Mononuclear cell (primary cell): ENCODE results near the gene TUBB8. TPM values are rescaled to one million over a fixed set of nuclear protein-coding genes. Genes with fewer than 3 reads are reported as not detected.

Experiments
- H3K27me3 ChIP-seq: 2 replicates; pipeline ENCODE4 v1.6.0; 2011; ENCODE audit warnings: low read length, control low read depth; ENCODE audit not compliant: insufficient read depth
- H3K4me1 ChIP-seq: 2 replicates; pipeline ENCODE4 v1.5.1; 2011; ENCODE audit warnings: mild to moderate bottlenecking, low read length, control low read depth; ENCODE audit not compliant: insufficient read depth
- H3K4me3 ChIP-seq: 2 replicates; pipeline ENCODE4 v1.5.1; 2011; ENCODE audit warnings: mild to moderate bottlenecking, low read length, moderate library complexity
- H3K9me3 ChIP-seq: 2 replicates; pipeline ENCODE4 v1.5.1; 2011; ENCODE audit warnings: low read depth, mild to moderate bottlenecking, control low read depth, low read length
- total RNA-seq: library from RNA; depleted of rRNA; stranded (reverse); fragments of >200 nt; gene quantifications from one replicate; pipeline ENCODE4 v1.2.3, GENCODE V29; 2012

The TUBB8 gene
- 0.21 TPM for total RNA-seq

GRCh38 chr10:48996-49395, at the start of gene TUBB8:
TSS of gene TUBB8 (minus strand) at chr10:49296. CDS start at chr10:49238, 58 bp downstream.
- Histone ChIP-seq H3K4me1 (no peaks in the 10 kb centered on the region), H3K27me3 (no peaks in the 10 kb centered on the region), H3K4me3 (no peak within 1 kb of the TSS), H3K9me3 (no peaks in the 10 kb centered on the region)

- Histone ChIP-seq H3K4me3 (no peak overlapping the region), H3K4me1 (no peaks in the 10 kb centered on the region), H3K9me3 (peaks cover 9% of the 10 kb centered on the region), H3K27me3 (no peaks in the 10 kb centered on the region)
Observed at GRCh38 chr10:96466-96865, 47.4 kb upstream of the TUBB8 start.

- H3K4me1 ChIP-seq: no peaks in the 10 kb centered on the region
- H3K4me3 ChIP-seq: no peak overlapping the region
- peaks cover 9% of the 10 kb centered on the region for H3K9me3 ChIP-seq
- no peaks in the 10 kb centered on the region for H3K27me3 ChIP-seq
Observed at GRCh38 chr10:95356-96115, 46.4 kb upstream of the TUBB8 start.

DNA sequence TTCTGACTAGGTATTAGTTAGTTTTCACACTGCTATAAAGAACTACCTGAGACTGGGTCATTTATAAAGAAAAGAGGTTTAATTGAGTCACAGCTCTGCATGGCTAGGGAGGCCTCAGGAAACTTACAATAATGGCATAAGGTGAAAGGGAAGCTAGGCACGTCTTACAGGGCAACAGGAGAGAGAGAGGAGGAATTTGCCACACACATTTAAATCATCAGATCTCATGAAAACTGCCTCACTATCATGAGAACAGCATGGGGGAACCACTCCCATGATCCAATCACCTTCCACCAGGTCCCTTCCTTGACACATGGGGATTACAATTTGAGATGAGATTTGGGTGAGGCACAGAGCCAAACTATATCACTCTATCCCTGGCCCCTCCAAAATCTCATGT, 45.5 kb upstream of the TUBB8 start:
- no peaks in the 10 kb centered on the region for H3K27me3 ChIP-seq

DNA sequence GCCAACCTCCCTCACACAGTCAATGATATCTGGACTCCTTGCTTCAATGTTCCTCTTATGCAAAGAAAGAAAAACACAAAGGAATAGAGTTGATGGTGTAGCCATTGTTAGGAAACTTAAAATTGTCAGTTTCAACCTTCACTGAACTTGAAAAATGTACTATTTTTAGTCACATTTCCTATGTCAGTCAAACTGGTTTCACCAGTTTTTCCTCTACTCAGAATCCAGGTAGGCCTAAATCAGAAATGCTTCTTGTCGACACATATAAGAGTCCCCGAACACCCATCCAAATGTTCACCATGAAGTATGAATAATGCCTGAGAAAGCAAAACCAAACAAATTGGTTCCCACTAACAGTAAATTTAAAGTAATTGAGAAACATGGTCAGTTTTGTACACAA, 43.8 kb upstream of the TUBB8 start:
- peaks cover 9% of the 10 kb centered on the region for H3K9me3 ChIP-seq
- H3K4me1 ChIP-seq: peaks cover under 1% of the 10 kb centered on the region
- no peak overlapping the region for H3K4me3 ChIP-seq
- H3K27me3 ChIP-seq: no peaks in the 10 kb centered on the region

More for the DNA sequence above, 45.5 kb upstream of the TUBB8 start:
- peaks cover 9% of the 10 kb centered on the region for H3K9me3 ChIP-seq
- no peaks in the 10 kb centered on the region for H3K4me1 ChIP-seq
- no peak overlapping the region for H3K4me3 ChIP-seq

- Histone ChIP-seq H3K27me3 (no peaks in the 10 kb centered on the region), H3K4me3 (no peak overlapping the region), H3K4me1 (peaks cover 3% of the 10 kb centered on the region), H3K9me3 (peaks cover 9% of the 10 kb centered on the region)
Observed at GRCh38 chr10:92153-92552, 43.1 kb upstream of the TUBB8 start.

DNA sequence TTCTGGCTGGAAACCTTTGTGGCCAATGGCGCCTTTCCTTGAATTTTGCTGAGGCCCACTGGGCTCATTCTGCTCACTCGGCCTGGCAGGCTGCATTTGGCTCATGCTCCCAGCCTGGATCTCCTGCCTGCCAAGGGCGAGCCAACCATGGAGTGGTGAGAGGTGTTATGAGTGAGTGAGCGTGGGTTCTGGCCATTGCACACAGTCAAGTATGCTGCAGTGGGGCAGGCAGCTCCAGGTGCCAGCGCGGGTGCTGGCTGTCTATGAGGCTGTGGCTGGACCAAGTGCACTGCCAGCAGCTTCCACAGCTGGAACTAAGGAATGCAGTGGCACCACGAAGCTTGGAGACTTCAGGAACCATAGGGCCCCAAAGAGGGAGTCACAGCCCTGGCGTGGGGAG, 42.2 kb upstream of the TUBB8 start:
- Histone ChIP-seq H3K4me1 (peaks cover 3% of the 10 kb centered on the region), H3K27me3 (no peaks in the 10 kb centered on the region), H3K4me3 (no peak overlapping the region), H3K9me3 (peaks cover 9% of the 10 kb centered on the region)

DNA sequence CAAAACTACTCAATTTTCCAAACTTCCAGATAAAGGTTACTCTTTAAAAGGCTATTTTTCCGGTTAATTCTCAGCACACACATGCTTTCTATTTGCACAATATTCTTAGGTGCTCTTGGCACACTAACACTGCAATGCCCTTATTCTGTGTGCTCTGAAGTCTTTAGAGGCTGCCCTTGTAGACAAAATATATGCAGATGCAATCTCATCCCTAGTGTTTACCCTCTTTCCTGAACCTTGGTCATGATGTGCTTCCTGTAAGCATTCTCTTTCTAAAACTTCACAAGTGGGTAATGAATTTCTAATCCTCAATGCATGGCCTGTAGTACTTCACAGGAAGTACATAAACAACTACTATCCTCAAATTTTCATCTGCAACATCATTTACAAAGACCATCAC, 41.1 kb upstream of the TUBB8 start:
- no peaks in the 10 kb centered on the region for H3K27me3 ChIP-seq
- H3K9me3 ChIP-seq: no peaks in the 10 kb centered on the region
- peaks cover 3% of the 10 kb centered on the region for H3K4me1 ChIP-seq
- H3K4me3 ChIP-seq: no peak overlapping the region

GRCh38 chr10:89248-89647, 40.2 kb upstream of the TUBB8 start:
- Histone ChIP-seq H3K4me3 (no peak overlapping the region), H3K27me3 (no peaks in the 10 kb centered on the region), H3K9me3 (no peaks in the 10 kb centered on the region), H3K4me1 (peaks cover 3% of the 10 kb centered on the region)

DNA sequence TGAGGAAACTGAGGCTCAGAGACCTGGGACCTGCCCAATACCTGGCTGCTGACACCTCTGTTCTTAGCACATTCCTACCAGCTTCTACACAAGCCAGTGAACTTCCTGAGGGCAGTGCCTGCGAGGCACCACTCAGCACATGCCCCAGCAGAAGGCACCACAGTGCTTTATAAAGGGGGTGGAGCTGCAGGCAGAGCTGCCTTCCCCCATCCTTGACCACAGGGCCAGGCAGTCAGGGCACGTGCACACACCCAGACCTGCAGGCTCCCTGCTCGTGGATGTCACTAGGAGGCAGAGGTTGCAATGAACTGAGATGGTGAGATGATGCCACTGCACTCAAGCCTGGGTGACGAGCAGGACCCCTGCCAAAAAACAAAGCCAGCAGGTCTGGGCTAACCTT, 39.2 kb upstream of the TUBB8 start:
- H3K4me3 ChIP-seq: no peak overlapping the region
- H3K27me3 ChIP-seq: no peaks in the 10 kb centered on the region
- no peaks in the 10 kb centered on the region for H3K9me3 ChIP-seq
- peaks cover 3% of the 10 kb centered on the region for H3K4me1 ChIP-seq

- H3K27me3 ChIP-seq: no peaks in the 10 kb centered on the region
- H3K4me3 ChIP-seq: no peak overlapping the region
- H3K9me3 ChIP-seq: no peaks in the 10 kb centered on the region
- peaks cover 3% of the 10 kb centered on the region for H3K4me1 ChIP-seq
Observed at GRCh38 chr10:87177-88080, 38.3 kb upstream of the TUBB8 start.

DNA sequence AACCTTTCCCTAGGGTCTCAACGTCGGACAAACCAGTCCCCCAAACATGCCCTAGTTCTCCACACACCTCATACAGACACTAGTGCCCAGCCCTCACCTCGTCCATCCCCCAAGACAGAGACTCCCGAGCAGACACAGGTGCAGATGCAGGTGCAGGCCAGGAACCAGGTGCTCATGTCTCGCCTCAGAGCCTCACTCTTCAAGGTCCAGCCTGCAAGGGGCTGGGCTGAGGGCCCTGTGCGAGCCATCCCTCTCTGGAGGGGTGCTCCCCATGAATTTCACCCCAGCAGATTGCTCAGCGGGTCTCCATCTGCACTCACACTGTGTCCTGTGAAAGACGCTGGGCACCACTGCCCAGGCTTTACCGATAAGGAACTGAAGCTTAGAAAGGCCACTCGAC, 36.9 kb upstream of the TUBB8 start:
- Histone ChIP-seq H3K27me3 (no peaks in the 10 kb centered on the region), H3K4me1 (peaks cover 3% of the 10 kb centered on the region), H3K9me3 (no peaks in the 10 kb centered on the region), H3K4me3 (no peak overlapping the region)

- H3K27me3 ChIP-seq: no peaks in the 10 kb centered on the region
- peaks cover 3% of the 10 kb centered on the region for H3K4me1 ChIP-seq
- H3K4me3 ChIP-seq: no peak overlapping the region
- H3K9me3 ChIP-seq: no peaks in the 10 kb centered on the region
Observed at GRCh38 chr10:85044-85443, 35.9 kb upstream of the TUBB8 start.

DNA sequence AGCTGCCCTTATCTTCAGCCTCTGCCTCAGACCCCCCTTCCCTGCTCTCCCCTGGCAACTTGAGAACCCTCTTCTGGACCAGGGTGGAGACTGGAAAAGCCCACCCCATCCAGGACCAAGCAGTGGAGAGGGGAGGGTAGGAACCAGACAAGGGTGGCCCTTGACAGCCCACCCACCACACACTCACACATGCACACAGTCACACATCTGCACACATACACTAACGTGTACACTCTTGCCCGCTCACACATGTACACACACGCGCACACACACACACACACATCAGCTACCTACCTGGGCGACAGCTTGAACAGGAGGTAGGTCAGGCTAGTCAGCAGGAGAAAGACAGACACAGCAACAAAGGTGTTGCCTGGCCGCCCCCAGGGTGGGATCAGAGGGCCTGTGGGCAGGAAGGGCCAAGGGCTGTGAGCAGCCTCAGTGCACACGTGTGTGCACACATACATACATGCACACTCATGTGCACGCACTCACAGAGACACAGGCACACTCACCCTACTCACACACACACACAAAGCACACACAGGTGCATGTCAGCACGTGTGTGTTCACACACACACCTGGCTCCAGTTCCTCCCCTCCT, 34.9 kb upstream of the TUBB8 start:
- Histone ChIP-seq H3K4me1 (peaks cover 3% of the 10 kb centered on the region), H3K27me3 (no peaks in the 10 kb centered on the region), H3K9me3 (no peaks in the 10 kb centered on the region), H3K4me3 (no peak overlapping the region)

GRCh38 chr10:80477-81105, 31.5 kb upstream of the TUBB8 start:
- Histone ChIP-seq H3K27me3 (peaks cover 17% of the 10 kb centered on the region), H3K9me3 (no peaks in the 10 kb centered on the region), H3K4me1 (peaks cover 6% of the 10 kb centered on the region), H3K4me3 (no peak overlapping the region)
